ENCODE results near the gene IFT20. TPM values are rescaled to one million over a fixed set of nuclear protein-coding genes. Genes with fewer than 3 reads are reported as not detected.

Gene IFT20
- total RNA-seq, 1 experiment from 2014 or later, result 25.4 TPM

DNA sequence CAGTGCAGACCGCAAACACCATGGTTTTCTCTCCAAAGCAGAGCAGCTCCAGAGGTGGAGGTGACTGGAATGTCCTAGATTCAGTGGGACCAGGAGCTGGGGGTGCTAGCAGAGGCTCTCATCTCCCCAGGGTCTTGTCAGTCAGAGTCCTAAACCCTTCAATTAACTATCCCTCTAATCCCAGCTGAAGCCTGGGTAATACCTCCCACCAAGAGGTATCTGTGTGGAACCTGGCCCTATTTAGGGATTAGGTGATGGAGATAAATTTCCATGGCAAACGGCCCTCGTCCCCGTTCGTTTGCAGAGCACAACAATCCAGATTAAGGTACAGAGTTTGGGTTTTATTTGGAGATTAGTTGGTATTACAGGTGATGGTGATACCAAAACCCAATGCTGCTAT lies 27.9 kb upstream of the IFT20 start:
- CTCF ChIA-PET, result no interaction called here

DNA sequence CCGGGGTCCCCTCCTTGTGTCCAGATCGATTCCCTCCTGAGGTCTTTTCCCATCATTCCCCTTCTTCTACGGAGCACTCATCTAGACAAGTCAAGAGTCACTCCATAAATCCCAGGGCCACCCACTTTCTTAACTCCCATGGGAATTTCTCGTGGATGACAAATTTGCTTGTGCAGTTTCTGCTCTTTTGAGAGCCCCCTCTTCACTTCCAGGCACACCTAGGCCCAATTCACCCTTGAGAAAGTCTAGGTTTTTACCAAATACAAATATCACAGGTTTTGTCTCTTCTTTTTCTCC lies 22.6 kb upstream of the IFT20 start:
- in situ Hi-C loops (cut with HindIII; ENCODE audit: low pct_unique_long_range_greater_than_20kb, low sequenced_read_pairs) (no loop called here), intact Hi-C loops (cut with micrococcal nuclease; ENCODE audit: unreplicated experiment) (no loop called here)
- H3K9me3 ChIP-seq (ENCODE audit: control insufficient read depth, insufficient read depth, low read depth, low read length), result no peaks in the 10 kb centered on the region
- TF ChIP-seq POLR2AphosphoS5 (IDR thresholded peaks at IDR 0.05; ENCODE audit: low read depth, low read length) (no peak), TCF7L2 (IDR thresholded peaks at IDR 0.05; ENCODE audit: low read depth, low read length) (no peak), SIN3A (IDR thresholded peaks at IDR 0.05; ENCODE audit: borderline replicate concordance, insufficient read depth, low read depth, low read length) (no peak), CTCF (IDR thresholded peaks at IDR 0.05) (no peak)
- TF ChIP-seq, protein P1, sequence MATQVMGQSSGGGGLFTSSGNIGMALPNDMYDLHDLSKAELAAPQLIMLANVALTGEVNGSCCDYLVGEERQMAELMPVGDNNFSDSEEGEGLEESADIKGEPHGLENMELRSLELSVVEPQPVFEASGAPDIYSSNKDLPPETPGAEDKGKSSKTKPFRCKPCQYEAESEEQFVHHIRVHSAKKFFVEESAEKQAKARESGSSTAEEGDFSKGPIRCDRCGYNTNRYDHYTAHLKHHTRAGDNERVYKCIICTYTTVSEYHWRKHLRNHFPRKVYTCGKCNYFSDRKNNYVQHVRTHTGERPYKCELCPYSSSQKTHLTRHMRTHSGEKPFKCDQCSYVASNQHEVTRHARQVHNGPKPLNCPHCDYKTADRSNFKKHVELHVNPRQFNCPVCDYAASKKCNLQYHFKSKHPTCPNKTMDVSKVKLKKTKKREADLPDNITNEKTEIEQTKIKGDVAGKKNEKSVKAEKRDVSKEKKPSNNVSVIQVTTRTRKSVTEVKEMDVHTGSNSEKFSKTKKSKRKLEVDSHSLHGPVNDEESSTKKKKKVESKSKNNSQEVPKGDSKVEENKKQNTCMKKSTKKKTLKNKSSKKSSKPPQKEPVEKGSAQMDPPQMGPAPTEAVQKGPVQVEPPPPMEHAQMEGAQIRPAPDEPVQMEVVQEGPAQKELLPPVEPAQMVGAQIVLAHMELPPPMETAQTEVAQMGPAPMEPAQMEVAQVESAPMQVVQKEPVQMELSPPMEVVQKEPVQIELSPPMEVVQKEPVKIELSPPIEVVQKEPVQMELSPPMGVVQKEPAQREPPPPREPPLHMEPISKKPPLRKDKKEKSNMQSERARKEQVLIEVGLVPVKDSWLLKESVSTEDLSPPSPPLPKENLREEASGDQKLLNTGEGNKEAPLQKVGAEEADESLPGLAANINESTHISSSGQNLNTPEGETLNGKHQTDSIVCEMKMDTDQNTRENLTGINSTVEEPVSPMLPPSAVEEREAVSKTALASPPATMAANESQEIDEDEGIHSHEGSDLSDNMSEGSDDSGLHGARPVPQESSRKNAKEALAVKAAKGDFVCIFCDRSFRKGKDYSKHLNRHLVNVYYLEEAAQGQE (IDR thresholded peaks at IDR 0.05; ENCODE audit: insufficient read depth in 1 of 2, low read depth in 2 of 2, low read length in 1 of 2), result no peak
- no peaks in the 10 kb centered on the region for H3K27me3 ChIP-seq (ENCODE audit: control insufficient read depth, insufficient read depth, low read length)
- ChIA-PET POLR2A (interaction anchor here (0.7 to 1.5 kb wide), 5 partner anchors 9 to 27 kb away, joined by 3 to 9 read pairs (median 4); partner anchors contain the start of genes IFT20, TNFAIP1 and VTN), CTCF (no interaction called here)
- ATAC-seq (no peak), DNase-seq (ENCODE audit: low read depth, low spot score) (no peak)
- no TSS peak for BruUV-seq (replicated peaks)
- H3K36me3 ChIP-seq (ENCODE audit: control insufficient read depth, insufficient read depth, low read length), result peaks cover 15% of the 10 kb centered on the region
- H3K4me1 ChIP-seq (ENCODE audit: control insufficient read depth, insufficient read depth, low read length), result peaks cover 18% of the 10 kb centered on the region
- H3K27ac ChIP-seq (ENCODE audit: low read length), result peak overlapping the region; percentile 97
- peak overlapping the region; percentile 96 to 100 for H3K4me3 ChIP-seq (ENCODE audit: low read depth in 2 of 2, low read length in 2 of 2)

More for the DNA sequence above, 27.9 kb upstream of the IFT20 start:
- no peak for TF ChIP-seq SIN3A (IDR thresholded peaks at IDR 0.05; ENCODE audit: borderline replicate concordance, insufficient read depth, low read depth, low read length)
- TF ChIP-seq CTCF (IDR thresholded peaks at IDR 0.05), result no peak
- TF ChIP-seq, protein P1 (IDR thresholded peaks at IDR 0.05; ENCODE audit: insufficient read depth in 1 of 2, low read depth in 2 of 2, low read length in 1 of 2), result no peak
- TF ChIP-seq POLR2AphosphoS5 (IDR thresholded peaks at IDR 0.05; ENCODE audit: low read depth, low read length), result no peak
- no peak for TF ChIP-seq TCF7L2 (IDR thresholded peaks at IDR 0.05; ENCODE audit: low read depth, low read length)
- Histone ChIP-seq H3K36me3 (ENCODE audit: control insufficient read depth, insufficient read depth, low read length) (peaks cover 4% of the 10 kb centered on the region), H3K4me3 (ENCODE audit: low read depth in 2 of 2, low read length in 2 of 2) (no peak overlapping the region), H3K9me3 (ENCODE audit: control insufficient read depth, insufficient read depth, low read depth, low read length) (no peaks in the 10 kb centered on the region), H3K27me3 (ENCODE audit: control insufficient read depth, insufficient read depth, low read length) (no peaks in the 10 kb centered on the region), H3K4me1 (ENCODE audit: control insufficient read depth, insufficient read depth, low read length) (peaks cover 5% of the 10 kb centered on the region), H3K27ac (ENCODE audit: low read length) (no peak overlapping the region)
- BruUV-seq (replicated peaks), result no TSS peak
- POLR2A ChIA-PET, result no interaction called here
- in situ Hi-C loops (cut with HindIII; ENCODE audit: low pct_unique_long_range_greater_than_20kb, low sequenced_read_pairs), result no loop called here
- DNase-seq (ENCODE audit: low read depth, low spot score) (no peak), ATAC-seq (no peak)
- intact Hi-C loops (cut with micrococcal nuclease; ENCODE audit: unreplicated experiment), result no loop called here
